ENCODE results near the gene PDK2. TPM values are rescaled to one million over a fixed set of nuclear protein-coding genes. Genes with fewer than 3 reads are reported as not detected.

PDK2 gene
- total RNA-seq, 4 donors from 2014 or later = 42.5 to 79.3 (median 64.5) TPM

DNA sequence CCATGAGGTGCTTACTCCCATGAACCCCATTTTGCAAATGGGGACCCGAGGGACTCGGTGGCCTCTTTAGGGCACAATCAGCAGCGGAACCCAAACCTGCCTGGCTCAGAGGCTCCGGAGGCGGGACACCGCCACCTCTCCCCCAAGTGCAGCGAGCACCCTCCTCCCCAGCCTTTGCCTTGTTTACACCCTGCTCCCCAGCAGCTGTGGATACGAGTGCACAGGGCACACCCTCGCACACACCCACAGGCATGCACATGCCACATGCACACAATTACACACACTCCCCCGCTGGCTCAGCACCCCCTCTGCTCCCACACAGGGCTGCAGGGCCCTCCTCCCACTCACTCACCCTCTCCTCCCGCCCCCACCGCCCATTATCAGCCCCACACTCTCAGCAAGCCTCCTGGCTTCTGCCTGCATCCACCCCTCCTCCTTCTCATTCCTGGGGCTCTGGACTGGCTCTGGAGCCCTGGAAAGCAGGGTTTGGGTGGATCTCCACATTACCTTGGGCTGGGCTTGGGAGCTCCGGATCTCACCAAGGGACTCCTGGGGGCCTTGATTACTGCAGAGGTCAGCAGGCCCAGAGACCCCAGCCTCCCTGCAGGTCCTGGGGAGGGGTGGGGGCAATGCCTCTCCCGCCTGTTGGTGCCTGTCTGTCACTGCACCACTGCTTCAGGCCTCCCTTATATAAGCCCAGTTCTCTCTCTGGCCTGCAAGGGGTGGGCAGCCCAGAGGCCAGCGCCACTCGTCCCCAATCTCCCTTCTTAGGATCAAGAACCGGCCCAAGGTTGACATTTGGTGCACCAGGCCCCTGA, 6.4 kb downstream of the PDK2 start:
- peaks cover 15 to 26% of the 10 kb centered on the region in 2 donors for H3K36me3 ChIP-seq
- intact Hi-C loops (cut with DNase I) = no loop called here
- peak; percentile 26 to 32 for DNase-seq
- WGBS, 2 donors = 49 to 57% methylated on average over 16 to 17 of the region's 17 CpGs
- H3K27ac ChIP-seq = peak overlapping the region; percentile 22 to 86 (median 84)
- H3K27me3 ChIP-seq = no peaks in the 10 kb centered on the region
- H3K9me3 ChIP-seq = no peaks in the 10 kb centered on the region
- TF ChIP-seq, protein P1, sequence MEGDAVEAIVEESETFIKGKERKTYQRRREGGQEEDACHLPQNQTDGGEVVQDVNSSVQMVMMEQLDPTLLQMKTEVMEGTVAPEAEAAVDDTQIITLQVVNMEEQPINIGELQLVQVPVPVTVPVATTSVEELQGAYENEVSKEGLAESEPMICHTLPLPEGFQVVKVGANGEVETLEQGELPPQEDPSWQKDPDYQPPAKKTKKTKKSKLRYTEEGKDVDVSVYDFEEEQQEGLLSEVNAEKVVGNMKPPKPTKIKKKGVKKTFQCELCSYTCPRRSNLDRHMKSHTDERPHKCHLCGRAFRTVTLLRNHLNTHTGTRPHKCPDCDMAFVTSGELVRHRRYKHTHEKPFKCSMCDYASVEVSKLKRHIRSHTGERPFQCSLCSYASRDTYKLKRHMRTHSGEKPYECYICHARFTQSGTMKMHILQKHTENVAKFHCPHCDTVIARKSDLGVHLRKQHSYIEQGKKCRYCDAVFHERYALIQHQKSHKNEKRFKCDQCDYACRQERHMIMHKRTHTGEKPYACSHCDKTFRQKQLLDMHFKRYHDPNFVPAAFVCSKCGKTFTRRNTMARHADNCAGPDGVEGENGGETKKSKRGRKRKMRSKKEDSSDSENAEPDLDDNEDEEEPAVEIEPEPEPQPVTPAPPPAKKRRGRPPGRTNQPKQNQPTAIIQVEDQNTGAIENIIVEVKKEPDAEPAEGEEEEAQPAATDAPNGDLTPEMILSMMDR (IDR thresholded peaks at IDR 0.05) = peak in 1 of 6 experiments; percentile 2
- no peak for TF ChIP-seq POLR2A (IDR thresholded peaks at IDR 0.05)
- peaks cover 29 to 35% of the 10 kb centered on the region in 2 donors for H3K4me1 ChIP-seq
- H3K4me3 ChIP-seq (replicated peaks in 1 of 3) = no peak overlapping the region

DNA sequence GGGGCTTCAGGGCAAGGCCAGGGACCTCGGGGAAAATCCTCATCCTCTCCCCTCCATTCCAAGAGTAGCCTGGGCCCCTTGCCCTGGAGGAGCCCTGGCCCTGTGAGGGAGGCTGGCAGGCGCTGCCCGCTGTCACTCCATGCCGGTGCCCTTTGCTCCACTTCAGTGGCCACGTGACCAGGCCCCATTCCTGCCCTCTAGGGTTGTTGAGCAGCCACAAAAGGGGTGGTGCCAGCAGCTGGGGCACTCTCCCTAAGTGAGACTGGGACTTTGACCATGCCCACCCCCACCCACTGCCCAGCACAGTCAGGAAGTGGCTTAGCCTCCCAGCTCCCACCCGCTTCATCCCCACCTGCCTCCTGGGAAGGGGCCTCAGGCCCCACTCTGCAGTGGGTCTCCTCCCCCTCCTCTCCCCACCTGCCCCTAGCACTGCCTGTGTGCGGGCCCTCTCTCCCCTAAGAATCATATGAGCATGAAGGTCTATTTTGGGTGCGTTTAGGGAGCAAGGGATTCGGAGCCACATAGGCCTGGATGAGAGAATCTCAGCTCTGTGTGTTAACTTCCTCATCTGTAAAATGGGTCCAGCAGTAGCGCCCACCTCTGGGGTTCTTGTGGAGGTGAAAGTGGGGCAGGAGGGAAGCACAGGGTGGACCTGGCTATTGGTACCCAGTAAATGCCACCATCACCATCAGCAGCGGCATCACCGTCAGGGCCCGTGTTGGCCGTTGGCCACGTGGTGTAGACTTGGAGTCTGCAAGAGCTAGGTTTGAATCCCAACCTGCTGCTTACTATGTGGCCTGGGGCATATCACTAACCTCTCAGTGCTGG, 7.2 kb downstream of the PDK2 start:
- no peak for TF ChIP-seq POLR2A (IDR thresholded peaks at IDR 0.05)
- TF ChIP-seq, protein P1 (IDR thresholded peaks at IDR 0.05) = no peak
- intact Hi-C loops (cut with DNase I) = no loop called here
- Histone ChIP-seq H3K9me3 (no peaks in the 10 kb centered on the region), H3K4me3 (replicated peaks in 1 of 3) (no peak overlapping the region), H3K27ac (peak overlapping the region; percentile 50 to 86 (median 84)), H3K36me3 (peaks cover 23 to 30% of the 10 kb centered on the region in 2 donors), H3K27me3 (no peaks in the 10 kb centered on the region), H3K4me1 (peaks cover 27 to 30% of the 10 kb centered on the region in 2 donors)
- DNase-seq = peak; percentile 89 to 95
- 55 to 81% methylated on average over 14 of the region's 15 CpGs for WGBS, 2 donors

DNA sequence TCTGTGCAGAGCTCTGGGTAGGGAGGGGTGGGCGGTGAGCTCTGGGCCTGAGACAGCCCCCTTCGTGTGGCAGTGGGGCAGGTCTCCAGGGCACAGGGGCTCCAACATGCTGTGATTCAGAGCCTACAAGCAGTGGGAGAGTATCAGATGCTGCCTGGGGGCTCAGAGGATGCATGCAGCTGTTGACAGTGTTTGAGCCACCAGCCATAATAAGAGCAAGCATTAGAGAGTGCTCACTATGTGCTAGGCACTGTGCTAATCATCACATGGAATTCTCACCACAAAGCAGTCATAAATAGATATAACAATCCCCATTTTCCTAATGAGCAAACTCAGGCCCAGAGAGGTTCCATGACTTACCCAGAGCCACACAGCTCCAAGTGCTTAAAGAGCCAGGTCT, 8.1 kb downstream of the PDK2 start:
- intact Hi-C loops (cut with DNase I) = no loop called here
- no peak overlapping the region for H3K27ac ChIP-seq
- no peaks in the 10 kb centered on the region for H3K9me3 ChIP-seq
- H3K36me3 ChIP-seq = peaks cover 29 to 32% of the 10 kb centered on the region in 2 donors
- WGBS, 2 donors = 72 to 82% methylated on average over 2 of the region's 2 CpGs
- H3K4me1 ChIP-seq = peaks cover 27 to 30% of the 10 kb centered on the region in 2 donors
- DNase-seq = no peak
- no peaks in the 10 kb centered on the region for H3K27me3 ChIP-seq
- no peak overlapping the region for H3K4me3 ChIP-seq (replicated peaks in 1 of 3)
- TF ChIP-seq, protein P1 (IDR thresholded peaks at IDR 0.05) = no peak

DNA sequence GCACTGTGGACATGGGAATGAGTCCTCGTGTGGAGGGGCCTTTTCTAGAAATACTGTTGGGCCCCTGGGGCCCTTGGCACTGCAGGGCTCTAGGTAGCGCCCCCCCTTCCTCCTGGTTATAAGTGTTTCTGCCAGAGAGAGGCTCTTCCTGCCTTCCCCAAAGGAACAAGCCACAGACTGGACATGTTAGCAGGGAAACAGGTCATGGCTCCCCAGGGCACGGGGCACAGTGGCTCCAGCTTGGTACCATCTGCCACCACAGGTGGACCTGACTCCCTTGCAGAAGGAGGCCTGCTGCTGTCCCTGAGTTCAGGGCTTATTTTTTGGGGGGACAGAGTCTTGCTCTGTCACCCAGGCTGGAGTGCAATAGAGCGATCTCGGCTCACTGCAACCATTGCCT, 8.8 kb downstream of the PDK2 start:
- Histone ChIP-seq H3K36me3 (peaks cover 25 to 39% of the 10 kb centered on the region in 2 donors), H3K27me3 (no peaks in the 10 kb centered on the region), H3K4me3 (replicated peaks in 1 of 3) (no peak overlapping the region), H3K4me1 (peaks cover 27 to 30% of the 10 kb centered on the region in 2 donors), H3K27ac (no peak overlapping the region), H3K9me3 (no peaks in the 10 kb centered on the region)
- TF ChIP-seq, protein P1 (IDR thresholded peaks at IDR 0.05) = no peak
- TF ChIP-seq POLR2A (IDR thresholded peaks at IDR 0.05) = no peak
- DNase-seq = no peak
- intact Hi-C loops (cut with DNase I) = no loop called here
- WGBS, 2 donors = 94 to 96% methylated on average over 2 to 5 of the region's 5 CpGs
